K562 (cell line): ENCODE results near the gene EMX1. TPM values are rescaled to one million over a fixed set of nuclear protein-coding genes. Genes with fewer than 3 reads are reported as not detected.

Experiments
- ATAC-seq: fragments of 200-7000 bp; cut with Tn5 transposase; 3 replicates; pipeline ENCODE4 v1.9.1; 2020; ENCODE audit warnings: moderate library complexity
- BruUV-seq: library from RNA; stranded (reverse); fragments of 400-500 nt; replicated peaks from 2 replicates; lab custom pipeline; 2021; lab: Mats Ljungman, UMichigan
- CTCF ChIA-PET: fragments of 300-600 bp; formaldehyde crosslinking; extraction: SDS; loops from one replicate; lab custom pipeline; 2021; ENCODE audit warnings: low intra/inter-chr PET ratio; lab: Yijun Ruan, JAX
- POLR2A ChIA-PET: fragments of 300-600, 350-650 bp; sonication (Branson Sonifier 250); formaldehyde crosslinking; extraction: SDS; loops from one replicate; lab custom pipeline; 2021; ENCODE audit warnings: antibody characterized with exemption, inconsistent platforms; lab: Yijun Ruan, JAX
- DNase-seq, 4 experiments: peaks; one replicate each; pipeline versions ENCODE4 v3.0.0 to v3.0.0-alpha.2; 2011 to 2018; ENCODE audit warnings: low spot score in 3 of 4, mixed read lengths in 3 of 4; ENCODE audit errors: extremely low read depth in 1 of 4
- FAIRE-seq: peaks from 2 replicates; lab custom pipeline; 2011; peaks lifted over from hg19 to GRCh38; lab: Jason Lieb, UNC
- H2AFZ ChIP-seq: 2 replicates; pipeline ENCODE4 v1.6.0; 2011; ENCODE audit warnings: low read depth, low read length, control low read depth, inconsistent platforms
- H3K27ac ChIP-seq: fragments of 200-600 bp; 3 replicates; pipeline ENCODE4 v1.8.0; 2011; ENCODE audit warnings: low read depth, mild to moderate bottlenecking, control low read depth, inconsistent platforms, low read length, moderate library complexity, mixed read lengths; ENCODE audit errors: extremely low read depth
- H3K27me3 ChIP-seq, 2 experiments: fragments of 300-600 bp in 1 of 2; 2 replicates in 1 of 2; 3 replicates in 1 of 2; pipeline versions ENCODE4 v1.6.0 to v1.8.0; 2011; ENCODE audit warnings: inconsistent platforms in 2 of 2, low read length in 2 of 2, mild to moderate bottlenecking in 1 of 2, mixed read lengths in 1 of 2, moderate library complexity in 1 of 2; ENCODE audit not compliant: control insufficient read depth in 2 of 2, insufficient read depth in 2 of 2
- H3K36me3 ChIP-seq: fragments of 300-600 bp; 3 replicates; pipeline ENCODE4 v1.8.0; 2011; ENCODE audit warnings: mild to moderate bottlenecking, low read length, inconsistent platforms; ENCODE audit not compliant: control insufficient read depth, insufficient read depth
- H3K4me1 ChIP-seq, 2 experiments: fragments of 200-600 bp in 1 of 2; replicated peaks in 1 of 2; 2 replicates in 1 of 2; 3 replicates in 1 of 2; pipeline versions ENCODE4 v1.5.1 to v1.8.0; 2011; ENCODE audit warnings: inconsistent platforms in 2 of 2, low read length in 2 of 2, mild to moderate bottlenecking in 1 of 2, mixed read lengths in 1 of 2, moderate library complexity in 1 of 2; ENCODE audit not compliant: control insufficient read depth in 2 of 2, insufficient read depth in 2 of 2
- H3K4me2 ChIP-seq: 2 replicates; pipeline ENCODE4 v1.6.1; 2011; ENCODE audit warnings: low read length, control low read depth, inconsistent platforms, mixed read lengths; ENCODE audit not compliant: insufficient read depth
- H3K4me3 ChIP-seq: fragments of 200-600 bp; sonication (generic), shearing (Covaris generic); 2 replicates; pipeline ENCODE4 v1.5.1; 2016; ENCODE audit warnings: control low read depth, inconsistent platforms
- H3K79me2 ChIP-seq: fragments of 200-600 bp; 3 replicates; pipeline ENCODE4 v1.8.0; 2011; ENCODE audit warnings: low read length, inconsistent platforms; ENCODE audit not compliant: control insufficient read depth, insufficient read depth
- H3K9ac ChIP-seq, 2 experiments: 2 replicates each; pipeline versions ENCODE4 v1.6.0 to v1.6.1; 2011; ENCODE audit warnings: low read depth in 2 of 2, low read length in 2 of 2, control low read depth in 1 of 2, inconsistent platforms in 1 of 2, mild to moderate bottlenecking in 1 of 2, mixed read lengths in 1 of 2; ENCODE audit not compliant: insufficient read depth in 1 of 2
- H3K9me1 ChIP-seq: one replicate; pipeline ENCODE4 v1.6.0; 2011; ENCODE audit warnings: inconsistent platforms, mild to moderate bottlenecking, low read length, moderate library complexity; ENCODE audit not compliant: control insufficient read depth, insufficient read depth
- H3K9me3 ChIP-seq: replicated peaks from 2 replicates; pipeline ENCODE4 v1.5.1; 2011; ENCODE audit warnings: low read depth, low read length, inconsistent platforms; ENCODE audit not compliant: control insufficient read depth, insufficient read depth
- H4K20me1 ChIP-seq: replicated peaks from 2 replicates; pipeline ENCODE4 v1.6.1; 2011; ENCODE audit warnings: low read length, inconsistent platforms, mixed read lengths; ENCODE audit not compliant: control insufficient read depth, insufficient read depth
- AFF1 ChIP-seq, 2 experiments: fragments of 450-650 bp; IDR thresholded peaks; 2 replicates each; pipeline ENCODE4 v1.6.1; 2018; ENCODE audit warnings: mild to moderate bottlenecking in 2 of 2, low read depth in 1 of 2; ENCODE audit not compliant: partially characterized antibody in 2 of 2
- C11orf30 ChIP-seq: fragments of 450-650 bp; IDR thresholded peaks from 2 replicates; pipeline ENCODE4 v1.6.1; 2016; ENCODE audit warnings: low read depth, mild to moderate bottlenecking
- CAMTA2 ChIP-seq: fragments of 250-450 bp; sonication (Bioruptor Pico); conservative IDR thresholded peaks from 2 replicates; pipeline ENCODE4 v1.5.1; 2022
- ETS2 ChIP-seq: IDR thresholded peaks from 2 replicates; pipeline ENCODE4 v1.6.1; 2016; ENCODE audit warnings: borderline replicate concordance, missing genetic modification characterization, mild to moderate bottlenecking, moderate library complexity, missing compliant biosample characterization; ENCODE audit not compliant: poor library complexity, severe bottlenecking
- HNRNPUL1 ChIP-seq: fragments of 200-400 bp; formaldehyde crosslinking; IDR thresholded peaks from 2 replicates; pipeline ENCODE4 v1.6.1; 2017; ENCODE audit warnings: low read length
- KHSRP ChIP-seq: fragments of 450-650 bp; IDR thresholded peaks from 2 replicates; pipeline ENCODE4 v1.6.1; 2017
- NFXL1 ChIP-seq: fragments of 450-650 bp; formaldehyde crosslinking; IDR thresholded peaks from 2 replicates; pipeline ENCODE4 v1.4.0; 2021; ENCODE audit warnings: mild to moderate bottlenecking
- PML ChIP-seq: IDR thresholded peaks from 2 replicates; pipeline ENCODE4 v1.6.1; 2012; ENCODE audit warnings: low read length, inconsistent platforms
- RHOXF2B ChIP-seq: fragments of 250-450 bp; sonication (Bioruptor Pico); conservative IDR thresholded peaks from 2 replicates; pipeline ENCODE4 v1.5.1; 2021
- SIX5 ChIP-seq, 2 experiments: IDR thresholded peaks; 2 replicates each; pipeline ENCODE4 v1.6.1; 2011; ENCODE audit warnings: low read length in 2 of 2, borderline replicate concordance in 1 of 2, low read depth in 1 of 2, mild to moderate bottlenecking in 1 of 2, moderate library complexity in 1 of 2; ENCODE audit not compliant: insufficient read depth in 1 of 2
- SMARCA4 ChIP-seq: fragments of 450-650 bp; IDR thresholded peaks from 2 replicates; pipeline ENCODE4 v1.6.1; 2016
- TBL1XR1 ChIP-seq, 2 experiments: IDR thresholded peaks; 2 replicates each; pipeline ENCODE4 v1.6.1; 2012; ENCODE audit warnings: improper control_type of control experiment in 2 of 2, low read length in 2 of 2, mild to moderate bottlenecking in 1 of 2
- ZFX ChIP-seq: sonication (generic); formaldehyde crosslinking; IDR thresholded peaks from 2 replicates; pipeline ENCODE4 v1.8.0; 2022; ENCODE audit warnings: mild to moderate bottlenecking, missing genetic modification reagents, moderate library complexity
- ZMIZ1 ChIP-seq, 2 experiments: fragments of 150-350 bp in 1 of 2; IDR thresholded peaks; 2 replicates each; pipeline ENCODE4 v1.6.1; 2012 to 2016; ENCODE audit warnings: low read depth in 2 of 2, low read length in 2 of 2, mild to moderate bottlenecking in 1 of 2, moderate library complexity in 1 of 2
- ZNF274 ChIP-seq: IDR thresholded peaks from 2 replicates; pipeline ENCODE4 v1.6.1; 2011; ENCODE audit warnings: low read depth, mild to moderate bottlenecking, low read length, moderate library complexity, borderline replicate concordance
- ZNF384 ChIP-seq: IDR thresholded peaks from 2 replicates; pipeline ENCODE4 v1.6.1; 2012; ENCODE audit warnings: low read depth, low read length, improper control_type of control experiment
- ZNF445 ChIP-seq: fragments of 250-450 bp; sonication (Bioruptor Pico); IDR thresholded peaks from 2 replicates; pipeline ENCODE4 v1.4.0; 2020; ENCODE audit warnings: low read depth, mild to moderate bottlenecking, moderate library complexity
- ZNF507 ChIP-seq: conservative IDR thresholded peaks from 2 replicates; pipeline ENCODE4 v1.6.1; 2017; ENCODE audit warnings: missing genetic modification characterization, missing compliant biosample characterization
- ZNF785 ChIP-seq: fragments of 250-450 bp; sonication (Bioruptor Pico); IDR thresholded peaks from 2 replicates; pipeline ENCODE4 v1.4.0; 2020; ENCODE audit warnings: mild to moderate bottlenecking
- in situ Hi-C: fragments of 300-500 bp; cut with MboI; formaldehyde crosslinking; loops from 4 replicates; pipeline ENCODE4 v1.15.0; 2018; ENCODE audit warnings: inconsistent platforms, mixed read lengths
- intact Hi-C: fragments of 100-400 bp; cut with micrococcal nuclease; formaldehyde crosslinking; loops from 2 replicates; pipeline ENCODE4 v1.14.2; 2022
- polyA plus RNA-seq, 8 experiments: library from polyadenylated mRNA; depleted of rRNA in 4 of 8; stranded (reverse) in 5 of 8; unstranded in 3 of 8; fragments of >200 nt; fragmentation: Nextera tagmentation in 2 of 8; fragmentation: Illumina TruSeq in 1 of 8; extraction: Ambion mirVana in 2 of 8; extraction: Trizol in 1 of 8; gene quantifications; 2 replicates each; pipeline versions ENCODE4 v1.2.1 to v1.2.3, GENCODE V29; 2011 to 2014; ENCODE audit warnings: inconsistent platforms in 1 of 8, missing spikeins in 1 of 8
- total RNA-seq, 7 experiments: library from RNA; depleted of rRNA in 6 of 7; stranded (reverse); fragments of >200 nt in 6 of 7; fragmentation: Illumina TruSeq in 2 of 7; extraction: Trizol in 2 of 7; gene quantifications; 2 replicates each; pipeline versions ENCODE4 v1.2.1 to v1.2.3, GENCODE V29; 2011 to 2021; ENCODE audit warnings: low replicate concordance in 1 of 7

EMX1 gene
- total and polyA plus RNA-seq, 9 of the 15 experiments (the other 6 are each of a cell fraction or from before 2014, with no cell fraction given) = 0.10 to 0.32 (median 0.21) TPM; not detected in 6

- FAIRE-seq = no peak
- H3K9me3 ChIP-seq = no peaks in the 10 kb centered on the region
- no peak for TF ChIP-seq RHOXF2B
- no peak for TF ChIP-seq C11orf30
- no peak for TF ChIP-seq ZNF445
- no peak for TF ChIP-seq ZNF507 (tag)
- no peak for TF ChIP-seq ZNF274
- TF ChIP-seq KHSRP = no peak
- no peak for TF ChIP-seq SMARCA4
- TF ChIP-seq ZMIZ1 (IDR thresholded peaks at IDR 0.05; ENCODE audit: low read depth in 2 of 2, low read length in 2 of 2) = no peak
- TF ChIP-seq PML = no peak
- TF ChIP-seq HNRNPUL1 = no peak
- TF ChIP-seq CAMTA2 (CRISPR knock-in tag) = no peak
- TF ChIP-seq SIX5 (IDR thresholded peaks at IDR 0.05; ENCODE audit: borderline replicate concordance in 1 of 2, insufficient read depth in 1 of 2, low read depth in 1 of 2, low read length in 2 of 2) = no peak
- no peak for TF ChIP-seq NFXL1 (CRISPR knock-in tag)
- no peak for TF ChIP-seq ETS2 (tag)
- no peak for TF ChIP-seq ZFX
- TF ChIP-seq ZNF384 = no peak
- TF ChIP-seq TBL1XR1 (IDR thresholded peaks at IDR 0.05; ENCODE audit: low read length in 2 of 2) = no peak
- TF ChIP-seq ZNF785 (CRISPR knock-in tag) = no peak
- TF ChIP-seq AFF1 (IDR thresholded peaks at IDR 0.05; ENCODE audit: low read depth in 1 of 2, partially characterized antibody in 2 of 2) = no peak
- ATAC-seq = no peak
- H3K27ac ChIP-seq = no peak overlapping the region
- H3K36me3 ChIP-seq = no peaks in the 10 kb centered on the region
- no peaks in the 10 kb centered on the region for H4K20me1 ChIP-seq
- CTCF ChIA-PET = no interaction called here
- H3K9ac ChIP-seq = no peak overlapping the region
- POLR2A ChIA-PET = no interaction called here
- H3K27me3 ChIP-seq = no peaks in the 10 kb centered on the region
- no peak overlapping the region for H2AFZ ChIP-seq
- no peaks in the 10 kb centered on the region for H3K9me1 ChIP-seq
- H3K4me3 ChIP-seq = no peak overlapping the region
- no peak for DNase-seq
- H3K4me2 ChIP-seq = no peak overlapping the region
- no peaks in the 10 kb centered on the region for H3K79me2 ChIP-seq
- H3K4me1 ChIP-seq = no peaks in the 10 kb centered on the region
- no TSS peak for BruUV-seq
- intact Hi-C loops (no loop called here), in situ Hi-C loops (no loop called here)
Observed at GRCh38 chr2:72871880-72872279, 45.4 kb upstream of the EMX1 start.
